ENCODE results near the gene ATG10. TPM values are rescaled to one million over a fixed set of nuclear protein-coding genes. Genes with fewer than 3 reads are reported as not detected.
"Not testable (repeated sequence)": the region's sequence is repeated elsewhere in the genome, so short reads cannot be mapped to it uniquely, and the experiment has no call there.

Gene ATG10
- total RNA-seq, 4 donors from 2014 or later, result 8.4 to 10.6 TPM; not detected in 2

DNA sequence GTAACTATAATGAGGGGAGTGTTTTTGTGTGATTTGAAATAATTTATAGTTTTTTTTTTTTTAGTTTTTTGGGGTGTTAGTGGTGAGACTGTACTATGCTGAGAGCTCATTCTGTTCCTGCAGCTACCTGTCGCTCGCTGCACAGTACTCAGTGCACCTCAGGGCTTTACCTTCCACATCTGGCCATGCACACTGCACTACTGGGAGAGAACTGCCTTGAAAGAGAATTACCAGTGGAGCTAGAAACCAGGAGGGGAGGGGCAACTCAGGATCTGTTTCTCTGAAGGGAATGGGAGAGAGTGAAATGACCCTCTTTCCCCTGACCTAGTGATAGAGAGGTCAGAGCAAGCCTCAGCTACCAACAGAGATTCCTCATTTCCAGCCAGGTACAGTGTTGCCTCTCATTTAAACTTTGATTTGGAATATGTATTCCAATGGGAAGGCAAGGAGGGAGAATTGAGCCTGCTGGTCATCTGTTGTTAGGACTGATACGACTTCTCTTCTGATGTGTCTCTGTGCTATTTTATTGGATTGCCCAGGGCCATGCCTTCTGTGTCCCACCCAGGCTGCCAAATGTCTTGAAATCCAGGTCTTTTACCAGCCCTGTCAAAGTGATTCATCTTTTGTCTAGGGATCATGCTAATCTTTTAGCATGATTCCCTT is 8.9 kb downstream of the ATG10 start:
- Histone ChIP-seq H3K9me3 (no peaks in the 10 kb centered on the region), H3K27ac (no peak overlapping the region), H3K27me3 (no peaks in the 10 kb centered on the region), H3K36me3 (no peaks in the 10 kb centered on the region), H3K4me3 (no peak overlapping the region), H3K4me1 (no peaks in the 10 kb centered on the region)
- 85 to 97% methylated on average over 3 of the region's 3 CpGs for WGBS, 2 donors (ENCODE audit: low coverage in 1 of 2)
- DNase-seq, result no peak
- in situ Hi-C loops (cut with MboI; ENCODE audit: low pct_ligation_motif_present in 1 of 4, low pct_unique_long_range_greater_than_20kb in 1 of 4, low sequenced_read_pairs in 3 of 4), result no loop called here
- TF ChIP-seq, protein P1, sequence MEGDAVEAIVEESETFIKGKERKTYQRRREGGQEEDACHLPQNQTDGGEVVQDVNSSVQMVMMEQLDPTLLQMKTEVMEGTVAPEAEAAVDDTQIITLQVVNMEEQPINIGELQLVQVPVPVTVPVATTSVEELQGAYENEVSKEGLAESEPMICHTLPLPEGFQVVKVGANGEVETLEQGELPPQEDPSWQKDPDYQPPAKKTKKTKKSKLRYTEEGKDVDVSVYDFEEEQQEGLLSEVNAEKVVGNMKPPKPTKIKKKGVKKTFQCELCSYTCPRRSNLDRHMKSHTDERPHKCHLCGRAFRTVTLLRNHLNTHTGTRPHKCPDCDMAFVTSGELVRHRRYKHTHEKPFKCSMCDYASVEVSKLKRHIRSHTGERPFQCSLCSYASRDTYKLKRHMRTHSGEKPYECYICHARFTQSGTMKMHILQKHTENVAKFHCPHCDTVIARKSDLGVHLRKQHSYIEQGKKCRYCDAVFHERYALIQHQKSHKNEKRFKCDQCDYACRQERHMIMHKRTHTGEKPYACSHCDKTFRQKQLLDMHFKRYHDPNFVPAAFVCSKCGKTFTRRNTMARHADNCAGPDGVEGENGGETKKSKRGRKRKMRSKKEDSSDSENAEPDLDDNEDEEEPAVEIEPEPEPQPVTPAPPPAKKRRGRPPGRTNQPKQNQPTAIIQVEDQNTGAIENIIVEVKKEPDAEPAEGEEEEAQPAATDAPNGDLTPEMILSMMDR (IDR thresholded peaks at IDR 0.05), result no peak
- TF ChIP-seq POLR2A (IDR thresholded peaks at IDR 0.05) (no peak), EP300 (IDR thresholded peaks at IDR 0.05; ENCODE audit: low read depth) (no peak), POLR2AphosphoS5 (IDR thresholded peaks at IDR 0.05) (no peak)
- intact Hi-C loops (cut with DNase I; ENCODE audit: low total_unique reads), result no loop called here

DNA sequence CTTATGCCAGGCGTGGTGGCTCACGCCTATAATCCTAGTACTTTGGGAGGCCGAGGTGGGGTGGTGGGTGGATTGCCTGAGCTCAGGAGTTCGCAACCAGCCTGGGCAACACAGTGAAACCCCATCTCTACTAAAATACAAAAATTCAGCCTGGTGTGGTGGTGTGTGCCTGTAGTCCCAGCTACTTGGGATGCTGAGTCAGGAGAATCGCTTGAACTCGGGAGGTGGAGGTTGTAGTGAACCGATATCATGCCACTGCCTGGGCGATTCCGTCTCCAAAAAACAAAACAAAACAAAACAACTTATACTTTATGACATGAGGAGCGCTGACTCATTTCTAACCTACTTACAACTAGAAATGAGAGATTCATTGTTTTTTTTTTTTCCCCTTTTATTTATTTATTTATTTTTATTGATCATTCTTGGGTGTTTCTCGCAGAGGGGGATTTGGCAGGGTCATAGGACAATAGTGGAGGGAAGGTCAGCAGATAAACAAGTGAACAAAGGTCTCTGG is 10.4 kb downstream of the ATG10 start:
- intact Hi-C loops (cut with DNase I; ENCODE audit: low total_unique reads), result not testable (repeated sequence)

DNA sequence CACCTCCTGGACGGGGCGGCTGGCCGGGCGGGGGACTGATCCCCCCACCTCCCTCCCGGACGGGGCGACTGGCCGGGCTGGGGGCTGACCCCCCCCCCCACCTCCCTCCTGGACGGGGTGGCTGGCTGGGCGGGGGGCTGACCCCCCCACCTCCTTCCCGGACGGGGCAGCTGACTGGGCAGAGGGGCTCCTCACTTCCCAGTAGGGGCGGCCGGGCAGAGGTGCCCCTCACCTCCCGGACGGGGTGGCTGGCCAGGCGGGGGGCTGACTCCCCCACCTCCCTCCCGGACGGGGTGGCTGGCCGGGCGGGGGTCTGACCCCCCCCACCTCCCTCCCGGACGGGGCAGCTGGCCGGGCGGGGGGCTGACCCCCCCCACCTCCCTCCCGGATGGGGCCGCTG is 11.3 kb downstream of the ATG10 start:
- in situ Hi-C loops (cut with MboI; ENCODE audit: low pct_ligation_motif_present in 1 of 4, low pct_unique_long_range_greater_than_20kb in 1 of 4, low sequenced_read_pairs in 3 of 4); H3K9me3 ChIP-seq; H3K27me3 ChIP-seq; H3K36me3 ChIP-seq; H3K4me3 ChIP-seq; DNase-seq; H3K27ac ChIP-seq; intact Hi-C loops (cut with DNase I; ENCODE audit: low total_unique reads); H3K4me1 ChIP-seq: not testable (repeated sequence)
- no CpG with 5 or more reads among the region's 27 CpGs for WGBS, 2 donors (ENCODE audit: low coverage in 1 of 2)

More for the DNA sequence above, 10.4 kb downstream of the ATG10 start:
- in situ Hi-C loops (cut with MboI; ENCODE audit: low pct_ligation_motif_present in 1 of 4, low pct_unique_long_range_greater_than_20kb in 1 of 4, low sequenced_read_pairs in 3 of 4); H3K4me1 ChIP-seq; H3K9me3 ChIP-seq; H3K36me3 ChIP-seq; DNase-seq; H3K27me3 ChIP-seq; H3K4me3 ChIP-seq; H3K27ac ChIP-seq: not testable (repeated sequence)
- WGBS, 2 donors (ENCODE audit: low coverage in 1 of 2), result 93 to 94% methylated on average over 11 of the region's 11 CpGs

DNA sequence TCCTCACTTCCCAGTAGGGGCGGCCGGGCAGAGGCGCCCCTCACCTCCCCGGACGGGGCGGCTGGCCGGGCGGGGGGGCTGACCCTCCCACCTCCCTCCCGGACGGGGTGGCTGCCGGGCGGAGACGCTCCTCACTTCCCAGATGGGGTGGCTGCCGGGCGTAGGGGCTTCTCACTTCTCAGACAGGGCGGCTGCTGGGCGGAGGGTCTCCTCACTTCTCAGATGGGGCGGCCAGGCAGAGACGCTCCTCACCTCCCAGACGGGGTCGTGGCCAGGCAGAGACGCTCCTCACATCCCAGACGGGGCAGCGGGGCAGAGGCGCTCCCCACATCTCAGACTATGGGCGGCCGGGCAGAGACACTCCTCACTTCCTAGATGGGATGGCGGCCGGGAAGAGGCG is 11.7 kb downstream of the ATG10 start:
- H3K27ac ChIP-seq; H3K4me3 ChIP-seq; H3K9me3 ChIP-seq; in situ Hi-C loops (cut with MboI; ENCODE audit: low pct_ligation_motif_present in 1 of 4, low pct_unique_long_range_greater_than_20kb in 1 of 4, low sequenced_read_pairs in 3 of 4); H3K36me3 ChIP-seq; DNase-seq; intact Hi-C loops (cut with DNase I; ENCODE audit: low total_unique reads); H3K4me1 ChIP-seq; H3K27me3 ChIP-seq: not testable (repeated sequence)
- 100% methylated on average over 8 of the region's 30 CpGs; no CpG with 5 or more reads in 1 of the 2 donors for WGBS, 2 donors (ENCODE audit: low coverage in 1 of 2)

DNA sequence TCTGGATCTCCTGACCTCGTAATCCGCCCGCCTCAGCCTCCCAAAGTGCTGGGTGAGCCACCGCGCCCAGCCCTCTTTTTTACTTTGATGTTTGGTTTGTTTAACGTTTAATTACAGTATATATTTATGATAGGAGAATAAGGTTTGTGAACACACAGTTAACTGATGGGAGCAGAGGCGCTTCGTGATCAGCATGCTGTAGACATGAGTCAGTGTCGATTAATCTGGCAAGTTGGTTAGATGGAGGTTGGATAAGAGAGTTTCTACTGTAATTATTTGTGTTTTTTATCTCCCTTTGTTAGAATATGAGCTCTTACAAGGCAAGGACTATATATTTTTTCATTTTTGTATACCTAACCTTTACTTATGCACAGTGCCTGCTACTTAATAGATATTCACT is 14.3 kb downstream of the ATG10 start:
- TF ChIP-seq POLR2A (IDR thresholded peaks at IDR 0.05) (no peak), EP300 (IDR thresholded peaks at IDR 0.05; ENCODE audit: low read depth) (no peak), POLR2AphosphoS5 (IDR thresholded peaks at IDR 0.05) (no peak)
- TF ChIP-seq, protein P1 (IDR thresholded peaks at IDR 0.05), result no peak
- DNase-seq, result no peak
- intact Hi-C loops (cut with DNase I; ENCODE audit: low total_unique reads), result no loop called here
- no peaks in the 10 kb centered on the region for H3K4me1 ChIP-seq
- in situ Hi-C loops (cut with MboI; ENCODE audit: low pct_ligation_motif_present in 1 of 4, low pct_unique_long_range_greater_than_20kb in 1 of 4, low sequenced_read_pairs in 3 of 4), result no loop called here
- H3K27ac ChIP-seq, result no peak overlapping the region
- no peak overlapping the region for H3K4me3 ChIP-seq
- H3K9me3 ChIP-seq, result no peaks in the 10 kb centered on the region
- no peaks in the 10 kb centered on the region for H3K27me3 ChIP-seq
- 96 to 98% methylated on average over 6 to 9 of the region's 9 CpGs for WGBS, 2 donors (ENCODE audit: low coverage in 1 of 2)
- H3K36me3 ChIP-seq, result peaks cover 0 to 12% (median 0%) of the 10 kb centered on the region in 4 donors

DNA sequence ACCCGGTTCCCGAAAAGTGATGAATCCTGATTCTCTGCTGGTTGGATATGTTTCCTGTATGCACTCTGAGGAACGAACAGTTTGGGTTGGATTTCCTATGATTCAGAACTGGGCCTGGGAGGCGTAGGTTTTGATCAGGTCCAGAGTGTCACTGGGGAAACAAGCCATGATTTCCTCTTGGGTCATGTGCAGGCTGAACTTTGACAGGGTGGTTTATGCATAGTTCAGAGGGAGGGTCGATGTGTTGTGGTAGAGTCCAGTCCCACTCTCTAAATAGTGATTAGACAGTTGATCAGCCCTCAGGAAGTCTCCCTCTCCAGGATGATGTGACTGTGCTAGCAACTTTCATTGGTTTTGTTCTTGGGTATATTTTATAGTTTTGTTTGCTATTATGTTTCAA is 17.4 kb downstream of the ATG10 start:
- Histone ChIP-seq H3K27ac (no peak overlapping the region), H3K27me3 (no peaks in the 10 kb centered on the region), H3K4me1 (no peaks in the 10 kb centered on the region), H3K36me3 (peaks cover 0 to 12% (median 0%) of the 10 kb centered on the region in 4 donors), H3K4me3 (no peak overlapping the region), H3K9me3 (no peaks in the 10 kb centered on the region)
- DNase-seq, result no peak
- TF ChIP-seq POLR2AphosphoS5 (IDR thresholded peaks at IDR 0.05), result no peak
- TF ChIP-seq, protein P1 (IDR thresholded peaks at IDR 0.05), result no peak
- TF ChIP-seq EP300 (IDR thresholded peaks at IDR 0.05; ENCODE audit: low read depth), result no peak
- TF ChIP-seq POLR2A (IDR thresholded peaks at IDR 0.05), result no peak
- WGBS, 2 donors (ENCODE audit: low coverage in 1 of 2), result 61 to 79% methylated on average over 3 to 5 of the region's 5 CpGs
- intact Hi-C loops (cut with DNase I; ENCODE audit: low total_unique reads) (no loop called here), in situ Hi-C loops (cut with MboI; ENCODE audit: low pct_ligation_motif_present in 1 of 4, low pct_unique_long_range_greater_than_20kb in 1 of 4, low sequenced_read_pairs in 3 of 4) (no loop called here)

Measured in transverse colon (tissue), 4 donors.